ENCODE measurements around the gene SSBP3. TPM values are rescaled to one million over a fixed set of nuclear protein-coding genes. Genes with fewer than 3 reads are reported as not detected.

Gene SSBP3
- total RNA-seq, 1 donor from 2014 or later: 44.0 TPM

GRCh38 chr1:54439550-54440223 is 33.5 kb upstream of the SSBP3 start:
- DNase-seq: no peak
- no peaks in the 10 kb centered on the region for H3K27me3 ChIP-seq (ENCODE audit: low read depth)
- TF ChIP-seq CTCF (IDR thresholded peaks at IDR 0.05): no peak

DNA sequence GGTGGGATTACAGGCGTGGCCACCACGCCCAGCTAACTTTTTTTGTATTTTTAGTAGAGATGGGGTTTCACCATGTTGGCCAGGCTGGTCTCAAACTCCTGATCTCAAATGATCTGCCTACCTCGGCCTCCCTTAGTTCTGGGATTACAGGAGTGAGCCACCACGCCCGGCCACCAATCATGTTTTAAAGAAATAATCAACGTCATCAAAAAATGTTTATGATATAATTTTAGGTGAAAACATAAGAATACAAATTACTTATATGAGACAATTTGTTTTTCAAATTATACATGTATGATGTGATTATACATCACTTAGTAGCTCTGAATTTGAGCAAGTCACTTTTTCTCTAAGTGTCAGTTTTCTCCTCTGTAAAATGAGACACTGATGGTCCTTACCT is 31.6 kb upstream of the SSBP3 start:
- intact Hi-C loops (cut with DNase I): no loop called here
- no peak overlapping the region for H3K27ac ChIP-seq
- H3K36me3 ChIP-seq: no peaks in the 10 kb centered on the region
- ATAC-seq (no peak), DNase-seq (no peak)
- no peak overlapping the region for H3K4me3 ChIP-seq
- H3K9me3 ChIP-seq: no peaks in the 10 kb centered on the region
- no peaks in the 10 kb centered on the region for H3K4me1 ChIP-seq
- no peaks in the 10 kb centered on the region for H3K27me3 ChIP-seq (ENCODE audit: low read depth)
- TF ChIP-seq CTCF (IDR thresholded peaks at IDR 0.05): no peak

More at GRCh38 chr1:54439550-54440223, 33.5 kb upstream of the SSBP3 start:
- Histone ChIP-seq H3K27ac (no peak overlapping the region), H3K4me3 (no peak overlapping the region), H3K9me3 (no peaks in the 10 kb centered on the region), H3K4me1 (no peaks in the 10 kb centered on the region), H3K36me3 (no peaks in the 10 kb centered on the region)
- intact Hi-C loops (cut with DNase I): no loop called here
- no peak for ATAC-seq

- intact Hi-C loops (cut with DNase I): no loop called here
- Histone ChIP-seq H3K4me3 (no peak overlapping the region), H3K4me1 (no peaks in the 10 kb centered on the region), H3K27ac (no peak overlapping the region), H3K36me3 (no peaks in the 10 kb centered on the region), H3K9me3 (no peaks in the 10 kb centered on the region), H3K27me3 (ENCODE audit: low read depth) (no peaks in the 10 kb centered on the region)
- ATAC-seq (no peak), DNase-seq (no peak)
- no peak for TF ChIP-seq CTCF (IDR thresholded peaks at IDR 0.05)
Observed at GRCh38 chr1:54436826-54437225, 30.6 kb upstream of the SSBP3 start.

DNA sequence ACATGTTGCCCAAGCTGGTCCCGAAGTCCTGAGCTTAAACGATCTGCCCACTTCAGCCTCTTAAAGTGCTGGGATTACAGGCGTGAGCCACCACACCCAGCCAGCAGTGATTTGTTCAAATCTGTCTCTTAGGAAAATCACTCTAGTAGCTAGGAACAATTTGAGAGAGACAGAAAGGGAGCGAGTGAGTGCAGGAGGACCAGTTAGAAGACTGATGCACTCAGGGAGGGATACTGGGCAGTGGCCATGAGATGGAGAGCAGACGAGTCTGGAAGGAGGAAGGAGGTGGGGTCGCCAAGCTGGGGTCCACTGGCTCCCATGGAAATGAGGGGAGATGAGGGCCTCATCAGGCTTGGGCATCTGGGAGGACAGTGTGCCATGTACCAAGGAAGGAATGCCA is 23.6 kb upstream of the SSBP3 start:
- DNase-seq: no peak
- no peak for TF ChIP-seq CTCF (IDR thresholded peaks at IDR 0.05)
- ATAC-seq: no peak
- H3K4me1 ChIP-seq: no peaks in the 10 kb centered on the region
- intact Hi-C loops (cut with DNase I): no loop called here
- no peak overlapping the region for H3K27ac ChIP-seq
- no peaks in the 10 kb centered on the region for H3K36me3 ChIP-seq
- no peaks in the 10 kb centered on the region for H3K9me3 ChIP-seq
- H3K27me3 ChIP-seq (ENCODE audit: low read depth): no peaks in the 10 kb centered on the region
- no peak overlapping the region for H3K4me3 ChIP-seq

DNA sequence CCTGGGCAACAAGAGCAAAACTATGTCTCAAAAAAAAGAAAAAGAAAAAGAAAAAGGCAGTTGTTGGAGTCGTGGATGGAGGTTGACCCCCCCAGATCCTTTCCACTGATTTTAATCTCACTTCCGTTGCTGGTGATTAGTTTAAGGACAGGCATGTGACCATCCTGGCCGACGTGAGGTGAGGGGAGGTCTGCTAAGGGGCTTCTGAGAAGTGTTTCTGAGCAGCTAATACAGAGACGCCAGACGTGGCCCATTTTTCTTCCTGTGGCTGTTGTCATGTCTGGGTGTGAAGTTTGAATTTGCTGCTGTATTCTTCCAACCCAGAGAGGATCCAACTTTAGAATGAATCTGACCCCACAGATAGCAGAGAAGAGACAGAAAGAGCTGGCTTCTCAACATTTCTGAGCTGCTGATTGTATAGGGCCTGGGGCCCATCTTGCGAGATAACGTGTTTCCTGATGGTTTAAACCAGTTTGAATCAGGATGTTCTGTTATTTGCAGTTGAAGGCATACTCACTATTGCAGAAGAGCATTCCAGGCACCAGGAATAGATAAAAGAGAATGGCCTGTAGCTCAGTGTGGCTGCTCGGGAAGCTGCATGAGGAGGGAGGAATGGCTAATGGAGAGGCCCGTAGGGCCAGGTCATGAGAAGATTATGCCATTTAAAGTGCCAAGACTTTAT is 22.8 kb upstream of the SSBP3 start:
- no peak overlapping the region for H3K4me3 ChIP-seq
- no peaks in the 10 kb centered on the region for H3K36me3 ChIP-seq
- TF ChIP-seq CTCF (IDR thresholded peaks at IDR 0.05): no peak
- intact Hi-C loops (cut with DNase I): no loop called here
- ATAC-seq: no peak
- no peaks in the 10 kb centered on the region for H3K9me3 ChIP-seq
- no peak overlapping the region for H3K27ac ChIP-seq
- no peaks in the 10 kb centered on the region for H3K4me1 ChIP-seq
- no peaks in the 10 kb centered on the region for H3K27me3 ChIP-seq (ENCODE audit: low read depth)
- DNase-seq: no peak

Data from lower lobe of right lung (tissue), 2 donors.